HG03097 (cell line): ENCODE results near the gene FSTL4.
"Not testable (repeated sequence)": the region's sequence is repeated elsewhere in the genome, so short reads cannot be mapped to it uniquely, and the experiment has no call there.

Experiments used
- ATAC-seq: cut with Tn5 transposase; IDR thresholded peaks from one replicate; pipeline ENCODE4 v1.9.1; 2021; ENCODE audit not compliant: unreplicated experiment, low FRiP score

Gene FSTL4

DNA sequence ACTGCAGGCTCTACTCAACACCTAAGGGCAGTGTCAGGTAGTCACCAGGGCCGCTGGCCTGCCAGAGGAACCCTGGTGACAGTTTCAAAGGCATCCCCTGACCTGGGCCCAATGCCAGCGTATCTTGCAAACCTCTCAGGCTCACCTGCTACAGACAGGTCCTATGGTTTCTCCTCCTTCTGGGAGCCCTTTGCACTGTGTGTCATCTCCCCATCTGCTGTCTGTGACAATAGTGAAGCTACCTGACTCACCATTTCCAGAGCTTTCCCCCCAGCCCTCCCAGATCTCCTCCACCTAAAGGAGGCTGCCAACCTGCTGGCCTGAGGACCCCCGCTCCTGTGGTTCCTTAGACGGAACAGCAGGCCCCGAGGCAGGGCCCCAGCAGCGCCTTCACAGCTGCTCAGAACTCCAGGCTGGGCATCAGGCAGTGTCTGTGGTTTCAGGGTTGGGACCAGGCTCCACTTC is 203.1 kb downstream of the FSTL4 start:
- ATAC-seq, result no peak

DNA sequence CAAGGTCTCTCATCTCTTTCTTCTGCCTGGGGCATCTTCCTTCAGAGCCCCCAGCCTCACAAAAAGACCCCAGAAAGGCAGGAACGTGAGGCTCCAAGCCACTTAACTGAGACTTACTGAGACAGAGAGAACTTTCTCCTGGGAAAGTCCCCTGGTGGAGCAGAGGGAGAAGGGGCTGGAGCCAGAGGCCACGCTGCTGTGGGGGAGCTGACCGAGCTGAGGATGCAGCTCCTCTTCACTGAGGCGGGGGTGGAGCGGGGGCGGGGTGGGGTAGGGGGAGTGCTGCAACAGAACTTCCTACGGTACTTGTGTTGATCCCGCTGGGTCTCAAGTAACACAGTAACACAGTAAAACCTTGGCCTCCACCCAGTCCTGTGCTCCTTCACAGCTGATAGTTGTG is 204.0 kb downstream of the FSTL4 start:
- no peak for ATAC-seq

DNA sequence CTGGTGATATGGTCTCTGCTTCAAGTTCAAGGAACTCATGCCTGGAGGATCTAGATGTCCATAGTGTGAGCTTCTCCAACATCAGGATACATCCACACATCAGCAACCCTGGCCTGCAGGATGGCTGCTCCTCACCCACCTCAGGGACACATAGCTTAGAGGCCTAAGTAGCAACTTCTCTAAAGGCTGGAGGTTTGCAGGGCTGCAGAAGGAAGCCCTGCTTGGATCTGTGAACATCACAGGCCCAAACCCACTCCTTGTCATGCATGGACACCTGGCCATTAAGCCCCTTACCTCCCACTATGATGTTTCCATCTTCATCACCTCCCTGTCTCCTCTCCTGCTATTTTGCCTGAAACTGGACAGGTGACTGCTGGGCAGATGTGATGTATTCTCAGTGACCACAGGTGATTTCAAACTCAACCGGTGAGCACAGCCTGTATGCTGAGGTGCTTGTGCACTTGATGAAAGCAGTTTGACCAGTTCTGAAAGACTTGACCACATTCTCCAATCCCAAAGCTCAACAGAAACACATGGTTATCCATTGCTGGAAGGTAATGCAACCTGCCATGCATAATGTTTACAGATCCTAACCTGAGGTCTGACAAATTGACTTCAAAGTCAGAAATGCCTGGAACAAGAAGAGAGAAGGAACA is 205.2 kb downstream of the FSTL4 start:
- ATAC-seq, result no peak

DNA sequence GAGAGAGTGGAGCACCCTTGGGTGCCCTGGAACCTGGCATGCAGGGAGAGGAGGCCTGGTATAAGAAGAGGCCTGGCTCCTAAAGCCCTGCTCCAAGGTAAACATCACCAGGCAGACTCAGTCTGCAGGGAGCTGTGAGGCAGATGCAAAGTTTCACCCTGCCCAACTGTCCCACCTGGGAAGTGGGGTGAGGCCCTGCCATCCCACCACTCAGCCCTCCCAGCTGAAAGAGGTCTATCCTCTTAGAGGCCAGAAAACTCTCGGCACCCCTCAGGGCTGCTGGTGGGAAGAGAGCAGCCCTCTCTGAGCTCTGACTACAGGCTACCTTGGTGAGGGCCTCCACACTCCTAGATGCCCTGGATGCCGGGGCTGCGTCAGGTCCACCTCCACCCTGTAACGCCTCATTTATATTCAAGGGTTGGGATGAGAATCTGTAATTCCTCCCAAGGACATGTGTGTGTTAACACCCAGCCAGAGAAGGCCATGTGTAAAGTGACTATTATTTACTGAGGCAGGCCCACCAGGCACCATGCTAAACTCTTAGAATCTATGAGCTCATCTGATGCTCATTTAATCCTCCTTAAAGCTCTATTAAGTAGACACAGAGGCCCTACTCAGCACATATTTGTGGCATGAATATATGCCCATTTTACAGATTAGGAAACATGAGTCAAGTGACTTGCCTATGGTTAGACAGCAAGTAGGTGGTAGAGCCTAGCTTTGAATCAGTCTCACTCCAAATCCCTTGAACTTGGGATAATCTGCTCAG is 205.9 kb downstream of the FSTL4 start:
- no peak for ATAC-seq

DNA sequence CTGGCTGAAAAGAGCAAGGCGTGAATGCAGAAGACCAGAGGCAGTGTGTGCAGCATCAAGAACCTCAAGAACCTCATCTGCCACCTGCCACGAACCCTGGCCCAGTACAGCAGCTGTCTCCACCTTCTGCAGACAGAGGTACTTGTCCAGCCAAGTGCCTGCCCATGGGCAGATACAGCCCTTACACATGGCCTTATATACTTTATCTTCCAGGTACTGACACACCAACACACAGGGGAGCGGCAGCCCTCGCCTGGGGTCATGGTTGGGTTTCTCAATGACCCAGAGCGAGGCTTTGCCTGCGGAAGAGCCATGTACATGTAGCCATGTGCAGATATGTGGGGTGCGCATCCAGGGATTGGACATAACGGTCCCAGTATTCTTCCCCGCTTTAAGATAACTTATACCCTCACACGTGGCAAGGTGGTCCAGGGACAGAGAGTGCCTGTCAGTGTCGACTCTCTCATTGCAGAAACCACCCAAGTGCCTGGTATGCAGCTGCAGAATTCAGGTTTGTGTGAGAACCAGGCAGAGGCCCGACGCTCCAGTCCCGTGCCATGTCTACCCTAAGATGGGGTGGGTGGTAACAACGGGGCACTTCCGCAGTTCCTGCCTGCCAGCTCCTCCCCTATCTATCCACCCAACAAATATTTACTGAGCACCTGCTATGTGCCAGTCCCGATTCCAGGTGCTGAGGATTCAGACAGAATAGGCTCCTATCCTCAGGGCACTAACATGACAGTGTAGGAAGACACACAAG is 206.9 kb downstream of the FSTL4 start:
- no peak for ATAC-seq

DNA sequence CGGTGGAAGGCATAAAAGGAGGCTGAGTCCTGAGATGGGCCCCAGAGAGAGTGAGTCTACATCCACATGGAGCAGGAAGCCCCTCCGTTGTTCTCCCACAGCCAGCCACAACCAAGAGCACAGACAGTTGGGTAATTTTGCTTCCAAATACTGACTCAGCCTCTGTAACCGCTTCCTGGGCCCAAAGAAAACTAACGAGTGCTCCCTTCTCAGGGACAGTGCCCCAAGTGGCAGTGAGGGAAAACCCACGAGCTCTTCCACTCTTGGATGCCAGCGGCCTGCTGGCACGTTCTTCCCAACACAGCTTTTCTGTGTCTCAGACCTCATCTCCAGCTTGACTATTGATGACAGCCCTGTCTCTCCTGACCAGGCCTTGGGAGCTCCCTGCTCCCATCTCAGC is 207.6 kb downstream of the FSTL4 start:
- no peak for ATAC-seq

DNA sequence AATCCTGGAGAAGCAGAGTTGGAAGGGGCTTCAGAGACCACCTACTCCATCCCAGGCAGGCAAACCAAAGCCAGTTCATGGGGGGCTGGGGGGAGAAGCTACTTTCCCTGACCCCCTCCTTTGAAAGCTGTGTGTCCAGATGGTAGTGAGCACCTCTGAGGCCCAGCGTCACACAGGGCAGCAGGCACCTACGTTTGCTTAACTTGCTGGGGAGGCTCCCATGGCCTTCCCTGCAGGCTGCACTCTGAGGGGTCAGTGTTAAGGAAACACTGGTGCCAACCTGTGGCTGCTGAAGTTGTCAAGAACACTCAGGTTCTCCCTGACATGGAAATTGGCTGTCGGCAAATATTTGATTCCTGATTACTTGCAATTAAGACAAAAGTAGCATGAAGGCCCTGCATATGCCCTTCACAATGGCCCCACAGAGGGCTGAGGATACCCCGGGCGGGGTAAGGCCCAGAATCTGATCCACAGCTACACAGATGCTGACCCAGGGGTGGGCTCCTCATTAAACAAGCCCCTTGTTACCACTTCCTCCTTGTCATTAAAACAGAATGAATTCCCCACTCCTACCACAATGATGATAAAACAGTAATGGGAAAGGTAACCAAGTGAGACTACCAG is 208.5 kb downstream of the FSTL4 start:
- ATAC-seq, result no peak

DNA sequence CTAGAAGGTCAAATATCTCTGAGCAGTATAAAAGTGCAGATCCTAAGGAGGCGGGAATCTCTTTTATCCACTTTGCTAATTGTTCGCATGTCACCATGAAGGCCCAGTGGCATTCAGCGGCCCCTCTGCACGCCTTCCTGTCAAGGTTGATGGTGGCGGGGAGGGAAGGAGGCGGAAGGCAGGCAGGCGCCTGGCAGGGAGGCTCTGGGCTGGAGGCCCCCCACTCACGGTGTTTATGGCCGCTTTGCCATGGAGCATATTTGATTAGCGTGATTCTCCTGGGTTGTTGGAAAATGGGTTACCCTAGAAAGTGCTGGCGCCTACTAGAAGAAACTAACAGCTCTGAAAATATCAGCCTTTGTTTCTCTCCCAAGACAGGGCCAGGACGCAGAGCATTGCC is 209.6 kb downstream of the FSTL4 start:
- no peak for ATAC-seq

DNA sequence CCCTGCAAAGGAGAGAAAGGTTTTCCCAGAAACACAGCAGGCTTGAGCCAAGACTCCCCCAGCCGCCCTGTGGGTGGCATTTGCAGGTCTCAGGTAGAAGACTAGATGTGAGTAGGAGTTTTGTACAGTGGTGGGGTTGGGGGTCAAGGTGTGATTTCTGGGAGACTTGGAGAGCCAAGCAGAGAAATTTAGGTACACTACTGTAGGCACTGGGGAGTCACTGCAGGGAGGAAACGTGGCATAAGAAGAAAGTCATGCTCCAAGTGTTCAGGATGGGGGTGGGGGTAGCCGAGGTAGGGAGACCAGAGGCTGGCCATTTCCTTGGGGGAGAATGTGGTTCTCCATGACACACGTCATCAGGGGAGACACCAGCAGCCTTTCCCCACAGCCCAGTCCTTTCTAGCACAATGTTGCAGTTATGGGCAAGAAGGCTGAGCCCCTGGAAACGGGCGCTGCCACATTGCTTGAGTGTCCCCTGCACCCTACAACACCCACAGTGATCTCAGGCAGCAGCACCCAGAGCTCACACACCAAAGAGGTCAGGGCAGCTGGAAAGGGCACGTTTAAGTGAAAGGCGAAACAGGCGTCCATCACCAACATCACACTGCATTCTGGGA is 210.5 kb downstream of the FSTL4 start:
- no peak for ATAC-seq

DNA sequence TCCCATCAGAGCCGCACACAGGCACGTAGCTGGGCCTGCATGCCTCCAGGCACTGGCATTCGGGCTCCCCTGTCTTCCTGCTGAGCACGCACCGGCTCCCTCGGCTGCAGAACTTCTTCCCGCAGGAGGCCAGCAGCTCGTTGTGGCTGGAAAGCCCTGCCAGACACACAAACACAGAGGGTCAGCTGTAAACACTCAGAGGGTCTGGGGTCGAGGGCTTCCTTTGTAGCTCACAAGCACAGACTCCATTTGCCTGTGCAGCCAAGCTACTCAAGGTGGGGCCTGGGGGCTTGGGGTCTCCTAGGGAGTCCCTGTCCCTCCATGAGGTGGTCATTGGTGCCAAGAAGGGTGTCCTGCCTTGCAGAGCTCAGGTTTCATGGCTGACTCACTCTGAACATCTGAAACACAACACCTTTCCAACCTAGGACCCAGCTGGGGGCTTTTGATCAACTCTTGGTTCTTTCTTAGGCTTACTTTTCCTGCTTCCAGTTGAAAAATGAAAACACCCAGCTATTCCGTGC is 211.4 kb downstream of the FSTL4 start:
- no peak for ATAC-seq

DNA sequence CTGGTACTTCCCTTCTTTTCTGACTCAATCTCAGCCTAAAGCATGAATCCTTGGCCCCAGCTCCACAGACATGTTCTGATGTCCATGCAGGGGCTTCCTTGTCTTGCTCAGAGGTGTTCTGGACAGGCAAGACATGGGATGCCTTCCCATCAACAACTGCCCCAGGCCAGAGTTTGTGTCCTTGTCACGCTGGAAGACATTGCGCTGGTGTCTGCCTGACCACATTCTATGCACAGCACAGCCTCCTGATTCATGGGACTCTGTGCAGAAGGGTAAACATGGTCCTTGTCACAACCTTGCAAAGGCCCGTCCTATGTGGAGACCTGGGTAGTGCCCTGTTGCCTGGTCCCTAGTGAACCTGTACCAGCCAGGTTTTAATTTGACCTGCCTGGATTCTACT is 212.2 kb downstream of the FSTL4 start:
- no peak for ATAC-seq

DNA sequence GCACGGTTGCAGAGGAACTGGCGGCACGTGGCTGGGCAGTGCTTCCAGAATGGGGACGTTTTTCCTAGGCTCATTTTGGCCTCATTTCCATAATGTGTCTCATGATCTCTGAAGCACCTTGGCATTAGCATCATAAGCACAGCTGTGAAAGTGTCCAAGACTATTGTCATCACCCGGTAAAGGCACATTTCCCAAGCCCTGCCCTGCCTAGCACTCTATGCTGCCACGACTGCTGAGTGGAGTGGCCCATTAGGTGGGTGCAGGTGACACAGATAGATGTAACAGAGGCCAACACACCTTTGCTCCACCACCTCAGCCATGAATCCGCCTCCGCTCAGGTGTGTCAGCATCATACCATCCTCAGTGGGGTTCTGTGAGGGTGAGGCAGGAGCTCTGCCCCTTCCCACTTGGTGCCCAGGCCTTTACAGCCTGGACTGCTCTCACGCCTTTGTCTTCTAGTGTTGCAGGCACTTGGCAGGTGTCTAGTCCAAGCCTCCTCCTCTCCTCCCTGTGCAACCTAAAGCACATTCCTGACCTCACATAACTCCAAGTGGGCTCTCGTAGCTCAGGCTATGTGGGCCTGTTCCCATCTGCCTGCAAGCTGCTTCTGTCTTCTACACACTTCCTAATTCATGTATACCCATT is 213.0 kb downstream of the FSTL4 start:
- ATAC-seq, result no peak

DNA sequence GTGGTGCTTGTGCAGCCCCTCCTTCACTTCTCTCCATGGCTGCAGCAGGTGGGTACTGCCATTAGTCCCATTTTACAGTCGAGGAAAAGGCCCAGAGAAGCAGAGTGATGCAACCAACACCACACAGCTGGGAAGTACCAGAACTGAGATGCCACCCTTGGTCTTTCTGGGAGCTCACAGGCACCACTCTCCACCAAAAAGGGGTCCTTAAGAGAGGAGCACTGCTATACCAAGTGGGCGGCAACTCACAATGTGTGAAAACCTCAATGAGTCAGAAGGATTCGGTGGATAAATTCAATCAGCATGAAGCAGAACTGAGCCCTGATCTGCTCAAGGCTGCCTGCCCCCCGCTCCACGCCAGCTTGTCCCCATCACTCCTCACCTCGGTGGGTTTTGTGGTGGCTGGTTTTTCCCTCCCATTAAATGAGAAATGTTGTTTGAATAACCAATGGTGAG is 213.7 kb downstream of the FSTL4 start:
- no peak for ATAC-seq

DNA sequence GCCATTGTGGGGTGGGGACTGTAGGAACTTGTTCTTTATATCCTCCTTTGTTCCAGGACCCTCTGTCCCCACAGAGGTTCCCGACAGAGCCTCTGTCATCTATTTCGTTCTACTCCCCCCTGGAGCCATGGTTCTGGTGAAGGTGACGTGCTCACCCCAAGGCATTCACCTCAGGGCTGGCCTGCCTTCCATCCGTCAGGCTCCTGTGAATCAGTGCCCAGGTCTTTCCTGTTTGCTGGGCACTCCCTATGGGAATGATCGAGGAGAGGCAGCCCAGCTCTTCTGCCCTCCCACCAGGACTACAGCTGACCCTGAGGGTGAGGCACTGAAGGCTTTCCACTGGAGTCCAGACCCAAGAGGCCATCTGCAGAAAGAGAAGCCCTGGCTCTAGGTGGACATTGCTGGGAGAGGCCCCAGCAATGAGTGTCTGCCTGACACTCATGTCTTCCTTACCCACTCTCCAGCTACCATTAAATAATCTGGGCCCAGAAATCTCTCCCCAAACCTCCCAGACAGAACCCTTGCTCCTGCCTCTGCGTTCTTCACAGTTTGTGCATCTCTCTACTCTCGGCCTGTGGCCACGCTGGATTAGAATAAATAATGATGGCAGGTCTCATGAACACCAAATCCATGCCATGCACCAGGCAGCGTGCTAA is 214.2 kb downstream of the FSTL4 start:
- ATAC-seq, result no peak

DNA sequence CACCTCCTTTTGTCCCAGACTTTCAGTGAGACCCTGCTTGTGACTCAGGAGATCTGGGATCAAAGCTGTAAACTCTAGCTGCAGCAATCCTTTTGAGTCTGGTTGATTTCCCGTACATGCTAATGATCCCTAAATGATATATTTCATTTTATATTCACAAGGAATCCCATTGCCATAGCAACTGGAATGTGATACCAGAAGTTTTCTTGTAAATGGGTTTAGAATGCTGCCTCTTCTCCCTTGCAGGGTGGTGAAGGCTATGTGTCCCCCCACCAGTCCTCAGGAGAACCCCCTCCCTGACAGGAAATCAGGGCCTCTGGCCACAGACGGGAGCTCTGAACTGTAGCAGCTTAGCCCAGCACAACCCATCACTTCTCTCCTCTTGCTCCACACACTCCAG is 215.0 kb downstream of the FSTL4 start:
- ATAC-seq, result no peak

DNA sequence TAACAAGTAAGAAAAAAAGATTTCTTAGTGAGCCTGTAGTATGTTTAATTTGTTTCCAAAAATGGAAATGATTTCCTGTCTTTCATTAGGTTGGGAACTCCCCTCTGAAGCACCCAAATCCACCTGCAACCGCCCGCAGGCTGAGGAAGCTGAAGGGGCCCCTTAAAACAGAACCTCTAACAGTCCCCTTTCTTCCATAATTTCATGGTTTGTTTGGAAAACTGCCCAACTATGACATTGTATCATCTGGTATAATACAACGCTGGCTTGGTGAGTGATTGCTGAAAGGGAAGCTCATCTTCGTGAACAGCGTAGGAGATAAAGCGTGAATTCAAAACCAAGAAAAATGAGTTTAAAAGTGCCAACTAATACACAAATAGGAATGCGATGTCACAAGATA is 215.5 kb downstream of the FSTL4 start:
- ATAC-seq, result no peak

DNA sequence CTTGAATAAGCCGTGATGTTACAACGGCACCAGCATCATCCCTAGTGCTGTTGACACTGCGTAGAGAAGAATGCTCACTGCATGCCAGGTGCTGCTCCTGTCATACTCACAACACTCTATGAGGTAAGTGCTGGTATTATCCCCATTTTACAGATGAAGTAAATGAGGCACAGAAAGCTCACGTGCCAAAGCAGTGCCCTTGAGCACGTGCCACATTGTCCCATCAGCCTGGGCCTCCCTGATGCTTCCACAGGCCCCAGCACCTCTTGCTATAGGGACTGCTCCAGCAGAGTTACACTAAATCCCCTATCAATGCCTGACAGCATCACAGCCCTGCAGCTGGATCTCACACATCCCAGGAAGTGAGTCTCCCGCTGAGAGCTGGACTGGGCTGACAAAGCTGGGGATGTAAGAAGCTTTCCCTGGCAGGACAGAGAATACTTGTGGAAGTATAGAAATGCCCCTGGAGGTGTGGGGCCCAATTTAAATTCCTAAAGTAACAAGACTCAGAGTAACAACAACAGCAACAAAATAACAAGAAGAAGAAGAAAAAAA is 216.1 kb downstream of the FSTL4 start:
- ATAC-seq, result no peak

DNA sequence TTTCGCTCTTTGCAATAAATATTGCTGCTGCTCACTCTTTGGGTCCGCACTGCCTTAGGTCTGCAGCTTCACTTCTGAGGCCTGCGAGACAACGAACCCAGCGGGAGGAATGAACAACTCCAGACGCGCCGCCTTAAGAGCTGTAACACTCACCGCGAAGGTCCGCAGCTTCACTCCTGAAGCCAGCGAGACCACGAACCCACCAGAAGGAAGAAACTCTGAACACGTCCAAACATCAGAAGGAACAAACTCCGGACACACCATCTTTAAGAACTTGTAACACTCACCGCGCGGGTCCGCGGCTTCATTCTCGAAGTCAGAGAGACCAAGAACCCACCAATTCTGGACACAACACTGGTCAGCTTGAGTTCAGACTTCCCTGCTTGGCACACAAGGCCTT is 217.1 kb downstream of the FSTL4 start:
- ATAC-seq, result not testable (repeated sequence)

DNA sequence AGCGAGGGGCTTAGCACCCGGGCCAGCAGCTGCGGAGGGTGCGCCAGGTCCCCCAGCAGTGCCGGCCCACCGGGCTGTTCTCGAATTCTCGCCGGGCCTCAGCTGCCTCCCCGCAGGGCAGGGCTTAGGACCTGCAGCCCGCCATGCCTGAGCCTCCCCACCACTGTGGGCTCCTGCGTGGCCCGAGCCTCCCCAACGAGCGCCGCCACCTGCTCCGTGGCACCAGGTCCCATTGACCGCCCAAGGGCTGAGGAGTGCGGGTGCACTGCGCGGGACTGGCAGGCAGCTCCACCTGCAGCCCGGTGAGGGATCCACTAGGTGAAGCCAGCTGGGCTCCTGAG is 217.9 kb downstream of the FSTL4 start:
- not testable (repeated sequence) for ATAC-seq
